Tibial nerve (tissue), 4 donors: ENCODE data around the gene NTM. TPM values are rescaled to one million over a fixed set of nuclear protein-coding genes. Genes with fewer than 3 reads are reported as not detected.

ENCODE experiments used
- DNase-seq, 2 donors: peaks; one replicate each; pipeline ENCODE4 v3.0.0-alpha.2; 2019; ENCODE audit warnings: low spot score in 2 of 2
- H3K27ac ChIP-seq, 4 donors: fragments of 200-600 bp; sonication (generic) in 3 of 4; one replicate each; pipeline ENCODE4 v1.5.1; 2017 to 2019; ENCODE audit warnings: mild to moderate bottlenecking in 1 of 4
- H3K27me3 ChIP-seq, 2 donors: fragments of 200-600 bp; sonication (generic) in 1 of 2; one replicate each; pipeline versions ENCODE4 v1.5.1 to v1.6.0; 2017 to 2019
- H3K36me3 ChIP-seq, 3 donors: fragments of 200-600 bp; sonication (generic); one replicate each; pipeline ENCODE4 v1.5.1; 2018 to 2019
- H3K4me1 ChIP-seq, 4 donors: fragments of 200-600 bp; sonication (generic) in 3 of 4; one replicate each; pipeline ENCODE4 v1.5.1; 2017 to 2019
- H3K4me3 ChIP-seq, 4 donors: fragments of 200-600 bp; sonication (generic) in 3 of 4; one replicate each; pipeline ENCODE4 v1.5.1; 2017 to 2019; ENCODE audit warnings: mild to moderate bottlenecking in 1 of 4, moderate library complexity in 1 of 4
- H3K9me3 ChIP-seq, 4 donors: fragments of 200-600 bp; sonication (generic) in 3 of 4; one replicate each; pipeline ENCODE4 v1.5.1; 2017 to 2019
- CTCF ChIP-seq, 5 experiments: fragments of 200-600 bp in 3 of 5; fragments of 450-650 bp in 2 of 5; sonication (generic) in 3 of 5; IDR thresholded peaks; one replicate each; pipeline ENCODE4 v1.5.1; 2016 to 2019; ENCODE audit warnings: antibody characterized with exemption in 5 of 5, mild to moderate bottlenecking in 3 of 5, moderate library complexity in 2 of 5
- EP300 ChIP-seq, 2 donors: sonication (generic); formaldehyde crosslinking; IDR thresholded peaks; one replicate each; pipeline ENCODE4 v1.6.1; 2017; ENCODE audit warnings: antibody characterized with exemption in 2 of 2, mild to moderate bottlenecking in 1 of 2
- POLR2A ChIP-seq, 2 donors: fragments of 450-650 bp; IDR thresholded peaks; one replicate each; pipeline ENCODE4 v1.6.1; 2017; ENCODE audit warnings: antibody characterized with exemption in 2 of 2, mild to moderate bottlenecking in 2 of 2, moderate library complexity in 2 of 2
- WGBS, 2 donors: methylation state at CpG; one replicate each; pipeline ENCODE4 v1.1.5; 2018; 5-methylcytosine and 5-hydroxymethylcytosine counted together
- total RNA-seq, 4 donors: library from RNA; depleted of rRNA; stranded (reverse); fragments of >200 nt; gene quantifications; one replicate each; pipeline ENCODE4 v1.1.0, GENCODE V29; 2016

NTM gene
- total RNA-seq, 4 donors from 2014 or later, result 3.7 to 11.4 (median 10.8) TPM

- no peak overlapping the region for H3K4me3 ChIP-seq
- H3K36me3 ChIP-seq, result no peaks in the 10 kb centered on the region
- no peaks in the 10 kb centered on the region for H3K9me3 ChIP-seq
- no peak overlapping the region for H3K27ac ChIP-seq
- no peaks in the 10 kb centered on the region for H3K4me1 ChIP-seq
- TF ChIP-seq CTCF (IDR thresholded peaks at IDR 0.05) (no peak), POLR2A (IDR thresholded peaks at IDR 0.05) (no peak), EP300 (IDR thresholded peaks at IDR 0.05) (no peak)
- DNase-seq, result no peak
- H3K27me3 ChIP-seq, result no peaks in the 10 kb centered on the region
- 38 to 42% methylated on average over 5 of the region's 5 CpGs for WGBS, 2 donors
Measured at GRCh38 chr11:131653260-131653659, 282.8 kb downstream of the NTM start.

DNA sequence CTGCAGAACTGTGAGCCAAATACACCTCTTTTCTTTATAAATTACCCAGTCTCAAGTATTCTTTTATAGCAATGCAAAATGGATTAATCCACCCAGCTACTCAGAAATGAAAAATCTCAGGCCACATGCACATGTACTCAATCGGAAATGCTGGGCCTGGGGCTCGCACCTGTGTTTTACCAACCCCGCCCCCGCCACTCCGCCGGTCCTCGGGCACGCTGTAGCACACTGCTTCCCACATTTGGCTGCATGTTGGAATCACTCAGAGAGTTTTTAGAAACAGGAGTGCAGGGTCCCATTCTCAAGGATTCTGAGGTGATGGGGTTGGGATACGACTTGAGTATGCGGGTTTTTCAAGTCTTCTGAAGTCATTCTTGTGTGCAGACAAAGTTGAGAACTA is 284.4 kb downstream of the NTM start:
- Histone ChIP-seq H3K36me3 (no peaks in the 10 kb centered on the region), H3K4me3 (no peak overlapping the region), H3K27me3 (peaks cover 0 to 3% of the 10 kb centered on the region in 2 donors), H3K27ac (no peak overlapping the region), H3K4me1 (no peaks in the 10 kb centered on the region), H3K9me3 (no peaks in the 10 kb centered on the region)
- 91 to 94% methylated on average over 10 of the region's 10 CpGs for WGBS, 2 donors
- no peak for TF ChIP-seq POLR2A (IDR thresholded peaks at IDR 0.05)
- no peak for TF ChIP-seq EP300 (IDR thresholded peaks at IDR 0.05)
- TF ChIP-seq CTCF (IDR thresholded peaks at IDR 0.05), result no peak
- DNase-seq, result no peak

- TF ChIP-seq EP300 (IDR thresholded peaks at IDR 0.05) (no peak), POLR2A (IDR thresholded peaks at IDR 0.05) (no peak), CTCF (IDR thresholded peaks at IDR 0.05) (no peak)
Measured at GRCh38 chr11:131656179-131656838, 285.9 kb downstream of the NTM start.

DNA sequence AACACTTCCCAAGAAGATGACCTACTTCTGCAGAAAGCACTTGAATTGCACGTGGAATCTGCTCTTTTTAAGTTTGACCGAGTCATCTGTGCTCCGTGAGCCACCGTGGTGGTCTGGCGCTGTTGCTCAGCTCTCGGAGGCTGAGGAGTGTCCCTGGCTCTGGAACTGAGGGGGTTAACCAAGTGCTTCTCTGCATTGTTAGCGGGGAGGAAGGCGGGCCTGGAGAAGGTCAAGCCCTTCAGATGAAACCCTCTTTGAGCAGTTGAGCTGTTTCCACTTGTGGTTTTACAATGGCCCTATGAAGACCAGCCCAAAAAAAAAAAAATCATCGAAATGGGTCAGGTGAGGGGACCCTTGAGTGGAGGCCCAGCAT is 286.4 kb downstream of the NTM start:
- TF ChIP-seq CTCF (IDR thresholded peaks at IDR 0.05), result no peak
- TF ChIP-seq POLR2A (IDR thresholded peaks at IDR 0.05), result no peak
- no peak for TF ChIP-seq EP300 (IDR thresholded peaks at IDR 0.05)
- Histone ChIP-seq H3K4me1 (no peaks in the 10 kb centered on the region), H3K4me3 (no peak overlapping the region), H3K27me3 (peaks cover 0 to 5% of the 10 kb centered on the region in 2 donors), H3K27ac (no peak overlapping the region), H3K9me3 (no peaks in the 10 kb centered on the region), H3K36me3 (no peaks in the 10 kb centered on the region)
- WGBS, 2 donors, result 18 to 24% methylated on average over 9 of the region's 9 CpGs
- DNase-seq, result no peak

More at GRCh38 chr11:131656179-131656838, 285.9 kb downstream of the NTM start:
- no peaks in the 10 kb centered on the region for H3K9me3 ChIP-seq
- no peak for DNase-seq
- H3K4me1 ChIP-seq, result no peaks in the 10 kb centered on the region
- peaks cover 0 to 5% of the 10 kb centered on the region in 2 donors for H3K27me3 ChIP-seq
- no peaks in the 10 kb centered on the region for H3K36me3 ChIP-seq
- 52 to 53% methylated on average over 9 of the region's 9 CpGs for WGBS, 2 donors
- no peak overlapping the region for H3K27ac ChIP-seq
- no peak overlapping the region for H3K4me3 ChIP-seq

DNA sequence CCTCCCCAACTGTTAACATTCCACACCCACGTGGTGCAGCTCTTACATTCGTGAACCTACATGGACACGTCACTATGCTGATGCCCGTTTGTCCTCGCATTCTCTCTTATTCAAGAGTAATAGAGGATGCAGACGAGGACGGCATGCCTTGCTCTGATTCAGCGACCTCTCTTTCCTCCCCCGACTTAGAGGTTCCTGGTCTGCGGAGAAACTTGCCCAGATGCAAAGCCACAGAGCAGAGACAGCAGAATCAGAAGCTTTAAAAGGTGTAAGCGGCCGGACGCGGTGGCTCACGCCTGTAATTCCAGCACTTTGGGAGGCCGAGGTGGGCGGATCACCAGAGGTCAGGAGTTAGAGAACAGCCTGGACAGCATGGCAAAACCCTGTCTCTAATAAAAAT is 288.0 kb downstream of the NTM start:
- DNase-seq, result no peak
- H3K9me3 ChIP-seq, result no peaks in the 10 kb centered on the region
- 75 to 80% methylated on average over 17 of the region's 17 CpGs for WGBS, 2 donors
- TF ChIP-seq POLR2A (IDR thresholded peaks at IDR 0.05) (no peak), EP300 (IDR thresholded peaks at IDR 0.05) (no peak), CTCF (IDR thresholded peaks at IDR 0.05) (no peak)
- H3K4me3 ChIP-seq, result no peak overlapping the region
- H3K27ac ChIP-seq, result no peak overlapping the region
- peaks cover 0 to 5% of the 10 kb centered on the region in 2 donors for H3K27me3 ChIP-seq
- H3K36me3 ChIP-seq, result no peaks in the 10 kb centered on the region
- peaks cover 0 to 6% (median 1%) of the 10 kb centered on the region in 4 donors for H3K4me1 ChIP-seq
